Measurements from ENCODE around the gene EXOC1L.

EXOC1L gene, protein sequence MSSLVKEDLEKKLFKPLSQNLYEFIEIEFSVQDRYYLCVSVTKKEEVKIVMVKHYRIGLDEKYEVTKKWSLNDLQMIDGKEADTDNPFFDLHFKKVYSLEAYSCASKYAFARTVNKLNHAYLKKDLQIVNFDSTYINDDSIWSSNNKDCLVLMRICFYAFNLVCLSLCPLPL

DNA sequence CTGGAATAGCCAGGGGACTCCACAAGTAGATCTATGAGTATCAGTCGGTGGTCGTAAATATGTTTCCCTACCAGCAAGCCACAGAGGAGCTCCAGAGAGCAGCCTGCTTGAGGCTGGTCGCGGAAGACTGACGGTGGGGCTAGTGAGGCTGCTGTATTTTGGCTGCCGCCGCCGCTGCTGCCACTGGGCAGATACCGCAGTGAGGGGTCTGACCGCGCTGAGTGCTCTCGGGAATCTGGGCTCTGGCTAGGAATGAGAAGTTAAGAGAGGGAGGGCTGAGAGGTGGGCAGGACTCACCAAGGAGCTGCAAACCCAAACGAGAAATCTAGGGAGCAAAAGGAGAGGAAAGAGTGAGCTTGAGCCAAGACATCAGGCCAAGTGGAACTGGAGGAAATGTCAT lies at the start of gene EXOC1L:
Gene EXOC1L (plus strand): TSS at position 157 of the 400 bp plus-strand sequence. CDS start 237 bp downstream, at position 394.
- peak in 1 of 2 donors; percentile 2 for DNase-seq (ENCODE audit: low read depth in 2 of 2)

DNA sequence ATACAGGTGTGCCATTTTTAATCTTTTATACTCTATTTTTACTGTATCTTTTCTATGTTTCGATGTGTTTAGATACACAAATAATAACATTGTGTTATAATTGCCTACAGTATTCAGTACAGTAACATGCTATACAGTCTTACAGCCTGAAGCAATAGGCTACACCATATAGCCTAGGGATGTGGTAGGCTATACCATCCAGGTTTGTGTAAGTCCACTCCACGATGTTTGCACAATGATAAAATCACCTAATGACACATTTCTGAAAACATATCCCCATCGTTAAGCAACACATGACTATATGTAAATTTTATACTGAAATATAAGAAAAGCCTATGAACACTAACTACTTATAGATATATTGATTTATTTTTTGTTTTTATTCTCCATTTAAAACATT lies 48.9 kb upstream of the EXOC1L start:
- DNase-seq (ENCODE audit: low read depth in 2 of 2) = no peak

DNA sequence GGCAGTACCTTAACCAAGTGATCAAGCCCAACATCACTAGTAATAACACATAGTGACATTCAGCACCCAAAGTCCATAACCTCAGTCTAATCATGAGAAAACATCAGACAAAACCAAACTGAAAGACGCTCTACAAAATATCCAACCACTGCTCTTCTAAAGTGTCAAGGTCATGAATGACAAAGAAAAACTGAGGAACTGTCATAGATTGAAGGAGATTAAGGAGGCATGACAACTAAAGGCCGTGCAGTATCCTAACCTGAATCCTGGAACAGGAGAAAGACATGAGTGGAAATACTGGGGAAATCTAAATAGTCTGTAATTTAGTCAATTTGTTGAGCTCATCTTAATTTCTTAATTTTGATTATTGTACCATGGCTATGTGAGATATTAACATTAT lies 38.2 kb upstream of the EXOC1L start:
- DNase-seq (ENCODE audit: low read depth in 2 of 2) = no peak

DNA sequence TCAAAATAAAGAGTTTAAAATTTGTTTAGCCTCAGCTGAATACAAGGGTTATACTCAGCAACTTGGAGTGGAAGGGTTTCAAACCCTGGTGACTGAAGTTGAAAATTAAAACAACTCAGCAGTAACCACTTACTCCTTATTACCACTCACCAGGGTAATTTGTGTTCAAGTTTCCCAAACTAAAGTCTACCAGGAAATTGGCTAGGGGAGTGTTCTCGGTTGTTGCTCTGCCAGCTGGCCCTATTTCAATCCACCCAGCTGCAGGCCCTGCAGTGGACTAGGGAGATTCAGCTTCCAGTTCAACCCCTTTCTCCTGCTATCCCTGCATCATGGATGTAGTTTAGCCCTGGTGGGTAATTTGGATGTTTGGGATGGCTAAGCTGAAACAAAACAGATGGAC lies 37.8 kb upstream of the EXOC1L start:
- DNase-seq (ENCODE audit: low read depth in 2 of 2) = no peak

DNA sequence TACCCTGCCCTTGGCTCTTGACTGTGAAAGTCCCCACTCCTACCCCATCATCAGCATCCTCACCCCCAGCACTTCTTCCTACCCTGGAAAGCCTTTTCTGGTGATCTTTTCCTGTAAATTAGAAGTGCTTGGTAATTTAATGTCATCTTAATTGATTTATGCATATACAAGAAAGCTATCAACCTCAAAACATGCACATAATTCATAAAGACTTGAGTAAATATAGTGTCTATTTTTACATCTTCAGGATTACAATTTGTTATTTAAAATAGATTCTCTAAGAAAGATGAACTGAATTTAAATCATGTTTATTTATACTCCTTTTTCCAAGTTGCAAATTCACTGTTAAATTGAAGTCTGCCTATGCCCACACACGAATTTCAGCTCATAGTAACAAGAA lies 36.0 kb upstream of the EXOC1L start:
- DNase-seq (ENCODE audit: low read depth in 2 of 2) = no peak

DNA sequence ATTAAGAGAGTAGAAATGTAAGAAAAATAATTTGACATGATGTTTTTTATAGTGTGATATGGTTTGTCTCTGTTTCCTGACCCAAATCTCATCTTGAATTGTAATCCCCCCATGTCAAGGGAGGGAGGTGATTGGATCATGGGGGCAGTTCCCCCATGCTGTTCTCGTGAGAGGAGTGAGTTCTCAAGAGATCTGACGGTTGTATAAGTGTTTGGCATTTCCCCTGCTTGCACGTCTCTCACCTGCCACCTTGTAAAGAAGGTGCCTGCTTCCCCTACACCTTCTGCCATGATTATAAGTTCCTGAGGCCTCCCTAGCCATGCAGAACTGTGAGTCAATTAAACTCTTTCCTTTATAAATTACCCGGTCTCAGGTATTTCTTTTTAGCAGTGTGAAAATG lies 34.8 kb upstream of the EXOC1L start:
- DNase-seq (ENCODE audit: low read depth in 2 of 2) = no peak

DNA sequence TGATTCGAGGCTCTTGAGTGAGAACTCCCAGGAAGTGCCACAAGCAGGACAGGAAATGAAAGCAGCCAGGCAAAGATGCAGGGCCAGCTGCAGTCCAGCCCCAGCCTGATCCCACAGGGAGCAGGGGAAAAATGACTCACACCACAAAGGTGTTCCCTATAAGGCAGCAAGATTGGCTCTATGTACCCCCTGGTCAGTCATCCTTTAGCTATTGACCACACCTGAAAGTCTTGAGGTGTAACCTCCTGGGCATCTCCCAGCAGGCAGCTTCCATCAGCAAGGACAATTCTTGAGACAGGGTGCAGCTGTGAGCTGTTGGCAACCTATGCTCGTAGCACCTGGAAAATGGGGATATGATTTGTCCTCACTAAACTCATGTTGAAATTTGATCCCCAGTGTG lies 27.9 kb upstream of the EXOC1L start:
- no peak for DNase-seq (ENCODE audit: low read depth in 2 of 2)

DNA sequence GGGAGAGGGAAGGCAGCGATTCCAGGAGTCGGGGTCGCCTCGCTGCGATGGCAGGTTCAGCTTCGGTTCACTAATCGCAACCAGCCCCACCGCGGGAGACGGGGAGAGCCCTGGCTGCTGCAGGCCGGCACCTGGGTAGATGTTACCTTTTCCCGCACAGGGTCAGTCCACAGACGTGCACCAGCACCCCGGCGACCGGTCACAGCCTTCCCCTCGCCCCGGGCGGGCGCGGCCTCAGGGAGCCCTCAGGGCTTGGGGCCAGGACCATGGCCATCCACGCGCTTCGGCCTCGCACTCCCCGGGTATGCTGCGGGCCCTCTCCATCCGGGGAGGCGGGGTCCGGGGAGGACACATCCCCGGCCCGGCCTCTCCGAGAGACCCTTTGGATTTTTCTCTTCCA lies 26.1 kb upstream of the EXOC1L start:
- no peak for DNase-seq (ENCODE audit: low read depth in 2 of 2)

DNA sequence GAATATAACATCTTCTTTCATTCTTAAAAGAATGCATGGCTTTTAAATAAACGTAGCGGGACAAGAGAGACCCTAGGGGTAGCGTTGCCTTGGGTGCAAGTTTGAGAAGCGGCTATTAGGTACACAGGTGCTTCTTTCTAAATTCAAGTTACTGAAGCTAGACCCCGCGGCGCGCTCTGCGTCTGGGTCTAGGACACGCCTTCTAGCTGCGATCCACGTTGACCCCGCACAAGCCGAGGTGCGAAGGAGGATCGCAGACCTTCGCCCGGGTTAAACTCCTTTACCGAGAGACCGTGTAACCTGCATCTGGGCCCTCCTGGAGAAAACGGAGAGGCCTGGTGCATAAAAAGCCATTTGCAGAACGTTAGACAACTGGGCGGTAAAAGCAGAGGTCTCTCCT lies 25.5 kb upstream of the EXOC1L start:
- DNase-seq (ENCODE audit: low read depth in 2 of 2) = no peak

DNA sequence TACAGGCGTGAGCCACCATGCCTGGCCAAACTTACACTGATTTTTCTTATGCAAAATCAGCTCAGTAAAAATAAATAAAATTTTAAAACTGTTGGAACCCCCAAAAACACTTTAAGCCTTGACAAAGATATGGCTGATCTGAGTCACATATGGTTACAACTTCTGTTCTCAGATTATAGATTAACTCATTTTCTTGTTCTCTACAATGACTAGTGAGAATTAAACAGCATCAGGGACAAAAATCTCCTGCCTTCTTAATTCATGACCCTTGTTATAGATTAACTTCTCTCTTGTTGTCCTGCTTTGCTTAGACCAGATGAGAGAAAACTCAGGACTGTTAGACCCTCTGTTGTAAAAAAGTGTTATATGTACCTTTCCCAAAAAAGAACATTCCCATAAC lies 24.2 kb upstream of the EXOC1L start:
- DNase-seq (ENCODE audit: low read depth in 2 of 2) = no peak

DNA sequence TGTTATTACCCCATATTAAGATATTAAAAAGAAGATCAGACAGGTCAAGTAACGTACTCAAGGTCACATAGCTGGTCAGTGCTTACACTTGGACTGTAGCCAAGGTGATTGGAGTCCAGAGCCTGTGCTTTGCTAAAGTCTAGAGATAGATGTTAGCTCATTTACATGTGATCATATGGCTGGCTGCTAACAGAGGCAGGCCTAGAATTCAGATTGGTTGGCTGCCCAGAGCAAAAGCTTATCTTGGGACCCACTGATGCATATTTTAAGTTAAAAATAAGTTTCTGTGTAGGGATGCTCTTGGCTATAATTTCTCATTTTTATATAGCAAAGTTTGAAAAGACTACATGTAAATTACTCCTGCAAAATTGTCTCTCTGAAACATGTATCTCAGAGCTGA lies 18.1 kb upstream of the EXOC1L start:
- DNase-seq (ENCODE audit: low read depth in 2 of 2) = no peak

DNA sequence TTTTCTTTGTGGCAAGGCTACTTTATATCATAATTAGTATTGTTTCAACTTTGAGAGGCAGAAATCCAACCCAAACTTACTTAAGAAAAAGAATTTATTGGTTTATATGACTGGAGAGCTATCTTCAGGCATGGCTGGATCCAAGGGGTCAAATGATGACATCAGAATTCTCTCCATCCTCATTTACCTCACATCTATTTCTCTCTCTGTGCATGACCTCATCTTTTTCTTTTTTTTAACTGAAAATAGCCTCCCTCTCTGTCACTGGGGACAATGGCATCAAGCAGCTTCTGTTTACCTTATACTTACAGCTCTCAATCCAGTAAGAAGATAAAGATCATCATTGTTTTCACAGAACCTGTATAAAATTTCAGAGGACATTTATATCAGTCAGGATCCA lies 12.0 kb upstream of the EXOC1L start:
- DNase-seq (ENCODE audit: low read depth in 2 of 2) = no peak

DNA sequence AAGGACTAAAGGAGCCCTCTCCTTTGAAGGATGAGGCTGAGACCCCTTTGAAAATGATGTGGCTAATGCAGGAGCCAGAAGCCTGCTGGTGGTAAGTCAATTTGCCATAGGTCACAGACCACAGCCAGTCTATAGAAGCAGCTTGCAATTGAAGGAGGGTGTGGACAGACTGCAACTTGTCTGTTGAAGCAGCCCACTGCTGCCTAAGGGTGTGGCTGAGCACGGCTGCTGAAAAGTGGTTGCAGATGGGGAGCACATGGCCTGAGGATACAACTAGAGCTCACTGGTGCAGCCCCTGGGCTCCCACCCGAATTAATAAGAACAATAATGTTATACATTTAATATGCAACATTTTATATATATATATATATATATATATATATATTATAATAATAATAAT lies 11.4 kb upstream of the EXOC1L start:
- no peak for DNase-seq (ENCODE audit: low read depth in 2 of 2)

DNA sequence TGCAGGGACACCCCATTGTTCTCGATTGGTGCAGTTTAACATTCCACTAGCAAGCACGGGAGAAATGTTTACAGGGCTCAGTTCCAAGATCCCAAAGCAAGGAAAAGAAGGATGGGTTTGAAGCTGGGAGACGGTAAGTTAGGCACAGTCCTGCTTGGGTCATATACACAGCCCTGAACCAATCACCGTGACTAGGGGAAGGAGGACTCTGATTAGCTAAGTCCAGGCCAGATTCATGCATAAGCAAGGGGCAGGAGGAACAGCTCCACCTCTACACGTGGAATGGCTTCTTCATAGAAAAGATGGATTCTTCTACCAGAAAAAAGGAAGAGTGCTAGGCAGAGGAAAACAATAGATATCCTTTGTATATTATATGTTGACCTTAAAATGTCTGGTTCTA lies 11.0 kb upstream of the EXOC1L start:
- DNase-seq (ENCODE audit: low read depth in 2 of 2) = no peak

DNA sequence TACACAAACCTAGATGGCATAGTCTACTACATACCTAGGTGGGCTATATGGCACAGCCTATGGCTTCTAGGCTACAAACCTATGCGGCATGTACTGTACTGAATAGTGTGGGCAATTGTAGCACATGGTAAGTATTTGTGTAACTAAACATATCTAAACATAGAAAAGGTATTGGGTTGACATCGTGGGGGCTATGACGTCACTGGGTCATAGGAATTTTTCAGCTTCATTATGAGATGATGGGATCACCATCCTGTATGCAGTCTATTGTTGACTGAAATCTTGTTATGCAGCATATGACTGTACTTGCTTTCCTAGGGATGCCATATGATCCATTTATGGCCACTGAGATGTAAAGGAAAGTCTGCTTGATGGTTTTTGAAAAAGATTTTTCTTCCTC lies 1.9 kb upstream of the EXOC1L start:
- DNase-seq (ENCODE audit: low read depth in 2 of 2) = no peak

DNA sequence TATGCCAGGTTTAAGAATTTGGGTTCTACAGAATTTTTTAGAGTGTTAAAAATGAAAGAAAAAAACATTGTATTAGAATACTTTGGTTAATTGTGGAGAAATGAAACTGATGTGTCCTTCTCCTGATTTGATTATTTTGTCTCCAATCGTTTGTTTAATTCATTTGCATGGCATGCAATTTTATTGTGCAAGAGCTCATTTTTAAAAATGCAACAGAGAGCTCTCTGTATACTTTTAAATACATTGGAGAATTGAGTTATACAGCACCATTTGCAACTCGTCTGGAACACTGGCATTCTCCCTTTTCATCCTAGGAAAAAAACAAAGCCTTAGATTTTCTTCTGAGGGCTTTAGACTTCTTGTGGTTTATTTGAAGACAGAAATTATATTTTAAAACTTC lies 689 bp downstream of the EXOC1L start:
- no peak for DNase-seq (ENCODE audit: low read depth in 2 of 2)

DNA sequence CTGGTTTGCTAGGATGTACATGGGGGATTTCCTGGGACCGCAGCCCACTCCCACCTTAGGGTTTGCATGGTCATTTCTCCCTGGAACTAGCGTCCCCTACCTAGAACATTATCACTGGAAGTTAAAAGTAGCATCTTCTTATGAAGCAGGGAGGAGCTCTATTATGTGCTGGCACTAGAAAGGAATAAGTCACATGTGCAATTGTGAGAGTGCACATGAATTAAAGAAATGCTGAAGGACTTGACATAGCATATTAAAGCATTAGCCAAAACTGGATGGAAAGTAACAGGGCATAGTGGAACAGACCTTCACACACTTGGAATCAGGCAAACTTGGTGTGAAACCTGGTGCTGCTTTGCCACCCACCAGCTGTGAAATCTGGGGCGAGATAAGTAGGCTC lies 2.7 kb downstream of the EXOC1L start:
- no peak for DNase-seq (ENCODE audit: low read depth in 2 of 2)

DNA sequence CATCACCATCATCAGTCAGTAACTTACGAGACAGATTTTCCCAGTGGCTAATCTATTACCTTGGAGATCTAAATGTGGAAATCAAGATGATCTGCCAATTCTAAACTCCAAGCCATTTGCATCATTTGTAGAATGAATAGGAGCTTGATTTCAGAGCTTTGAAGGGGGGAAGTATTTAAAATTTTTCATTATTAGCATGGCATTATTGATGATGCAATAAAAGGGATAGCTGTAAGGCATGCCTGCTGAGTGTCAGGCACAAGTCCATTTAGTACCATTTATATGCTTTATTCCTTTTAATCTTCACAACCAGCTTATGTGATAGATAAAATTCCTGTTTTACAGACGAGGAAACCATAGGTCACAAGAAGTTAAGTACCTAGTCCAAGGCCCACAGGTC lies 5.3 kb downstream of the EXOC1L start:
- no peak for DNase-seq (ENCODE audit: low read depth in 2 of 2)

DNA sequence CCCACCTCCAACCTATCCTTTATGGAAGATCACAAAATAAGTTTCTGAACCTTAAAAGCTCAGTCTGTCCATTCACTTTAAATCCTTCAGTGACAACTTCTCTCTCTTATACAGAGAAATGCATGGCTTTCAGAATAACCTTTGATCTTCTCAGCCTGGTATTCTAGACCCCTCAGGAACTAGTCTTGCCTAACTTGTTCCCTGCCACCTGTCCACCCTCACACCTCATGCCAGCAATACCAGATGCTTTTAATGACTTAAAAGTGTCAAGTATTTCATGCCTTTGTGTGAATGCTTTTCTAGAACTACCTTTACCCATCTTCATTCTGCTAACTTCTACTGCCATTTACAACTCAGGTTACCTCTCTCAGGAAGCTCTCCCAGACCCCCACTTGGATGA lies 7.4 kb downstream of the EXOC1L start:
- no peak for DNase-seq (ENCODE audit: low read depth in 2 of 2)

DNA sequence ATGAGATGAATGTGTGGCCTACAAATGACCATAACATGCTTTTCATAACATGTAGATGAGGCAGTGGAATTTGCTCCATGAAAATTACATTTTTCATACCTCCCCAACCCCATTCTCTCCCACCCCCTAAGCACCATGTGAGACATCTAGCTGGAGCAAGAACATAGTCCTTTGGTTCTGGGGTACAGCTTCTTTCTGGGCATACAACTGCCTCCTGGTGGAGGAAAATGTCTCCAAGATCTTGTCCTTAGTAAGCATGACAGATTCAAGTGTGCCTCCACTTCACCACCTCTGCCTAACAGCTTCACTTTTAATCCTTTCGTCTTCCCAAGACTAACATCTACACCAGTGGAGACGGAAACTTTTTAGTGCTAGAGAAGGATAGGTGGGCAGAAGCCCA lies 8.0 kb downstream of the EXOC1L start:
- DNase-seq (ENCODE audit: low read depth in 2 of 2) = no peak

DNA sequence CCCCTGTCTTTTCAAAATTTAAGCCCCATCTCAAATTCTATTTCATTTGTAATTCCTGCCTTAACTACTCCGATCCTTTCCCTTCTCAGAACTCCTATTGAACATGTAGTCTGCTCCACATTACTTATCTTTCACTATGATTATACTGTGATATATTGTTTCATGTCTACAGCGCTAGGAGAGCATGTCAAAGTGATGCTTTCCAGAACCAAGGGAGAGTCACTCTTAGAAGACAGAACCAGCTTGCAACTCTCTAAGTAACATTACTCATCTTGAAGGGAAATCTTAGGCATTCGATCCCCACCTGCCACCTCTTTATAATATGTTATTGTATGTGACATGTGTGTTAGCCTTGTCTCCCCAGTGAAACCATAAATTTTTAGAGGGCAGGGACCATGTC lies 10.5 kb downstream of the EXOC1L start:
- DNase-seq (ENCODE audit: low read depth in 2 of 2) = no peak

DNA sequence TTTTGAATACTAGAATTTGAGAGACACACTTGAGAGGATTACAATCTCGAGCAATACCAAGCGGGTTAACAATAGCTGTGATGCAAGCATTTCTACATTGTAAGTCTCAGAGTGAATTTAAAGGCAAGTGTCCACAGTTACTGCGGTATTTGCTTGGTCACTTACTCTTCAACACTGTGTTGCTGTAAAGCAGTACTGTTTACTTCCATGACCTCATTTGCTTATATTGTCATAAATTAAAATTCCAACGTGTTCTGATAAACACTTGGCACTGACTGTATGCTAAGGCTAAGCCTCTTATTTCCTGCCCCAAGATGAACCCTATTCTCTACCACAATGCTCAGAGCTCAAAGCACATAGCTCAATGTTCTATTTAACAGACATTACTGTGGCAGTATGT lies 11.1 kb downstream of the EXOC1L start:
- DNase-seq (ENCODE audit: low read depth in 2 of 2) = no peak

DNA sequence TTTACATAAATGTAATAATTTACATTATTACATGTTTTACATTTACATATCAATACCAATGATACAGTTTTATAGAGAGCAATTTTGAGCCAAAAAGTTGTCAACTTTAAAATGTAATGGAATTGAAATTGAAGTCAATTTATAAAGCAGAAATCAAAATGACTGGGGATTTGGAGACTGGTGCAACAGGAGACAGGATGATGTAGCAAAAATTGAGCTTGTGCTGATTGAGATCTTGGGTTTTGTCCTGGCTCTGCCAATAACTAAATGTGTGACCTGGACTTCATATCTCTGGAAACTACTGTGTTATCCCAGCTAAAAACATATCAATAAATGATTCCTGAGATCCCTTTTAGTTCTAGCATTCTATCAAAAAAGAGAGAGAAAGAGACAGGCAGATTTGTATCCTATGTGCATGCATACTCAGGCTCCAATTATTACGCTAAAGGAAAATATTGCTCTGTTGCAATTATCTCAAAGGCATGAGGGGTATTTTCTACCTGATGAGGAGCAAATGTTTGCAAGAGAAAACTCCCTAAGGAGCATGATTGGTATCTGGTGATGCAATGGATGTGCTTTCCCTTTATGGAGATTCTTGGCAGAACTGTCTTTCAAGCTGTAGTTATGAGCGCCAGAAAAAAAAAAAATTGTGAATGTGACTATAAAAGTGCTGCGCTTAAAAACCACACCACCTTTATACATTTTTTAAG lies 14.7 kb downstream of the EXOC1L start:
- DNase-seq (ENCODE audit: low read depth in 2 of 2) = no peak

DNA sequence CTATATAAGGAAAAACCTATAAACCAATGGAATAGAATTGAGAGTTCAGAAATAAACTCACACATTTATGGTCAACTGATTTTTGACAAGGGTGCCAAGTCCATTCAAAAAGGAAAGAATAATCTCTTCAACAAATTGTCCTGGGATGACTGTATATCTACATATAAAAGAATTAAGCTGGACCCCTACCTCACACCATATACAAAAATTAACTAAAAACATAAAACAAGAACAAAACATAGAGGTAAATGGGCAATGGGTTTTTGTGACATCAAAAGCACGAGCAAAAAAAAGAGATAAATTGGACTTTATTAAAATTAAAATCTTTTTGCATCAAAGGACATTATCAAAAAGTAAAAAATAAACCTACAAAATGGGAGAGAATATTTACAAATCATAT lies 18.3 kb downstream of the EXOC1L start:
- no peak for DNase-seq (ENCODE audit: low read depth in 2 of 2)
